Measurements from ENCODE around the gene IQGAP2. TPM values are rescaled to one million over a fixed set of nuclear protein-coding genes. Genes with fewer than 3 reads are reported as not detected.
"Not testable (repeated sequence)": the region's sequence is repeated elsewhere in the genome, so short reads cannot be mapped to it uniquely, and the experiment has no call there.

IQGAP2 gene
- polyA plus RNA-seq, 1 donor = 29.2 TPM

GRCh38 chr5:76542241-76542640 is 139.2 kb downstream of the IQGAP2 start:
- Histone ChIP-seq H3K4me3 (ENCODE audit: low read length) (no peak overlapping the region), H3K36me3 (ENCODE audit: control insufficient read depth, insufficient read depth, low read length) (no peaks in the 10 kb centered on the region), H3K4me1 (ENCODE audit: control insufficient read depth, insufficient read depth, low read length) (peaks cover 12% of the 10 kb centered on the region), H3K9me3 (ENCODE audit: control insufficient read depth, low read depth, low read length) (no peaks in the 10 kb centered on the region), H3K27me3 (ENCODE audit: control insufficient read depth, insufficient read depth, low read length) (no peaks in the 10 kb centered on the region), H3K27ac (ENCODE audit: low read length) (no peak overlapping the region)
- DNase-seq = no peak
- 58% methylated on average over 2 of the region's 6 CpGs for WGBS (ENCODE audit: insufficient coverage, low lambda C conversion rate)

DNA sequence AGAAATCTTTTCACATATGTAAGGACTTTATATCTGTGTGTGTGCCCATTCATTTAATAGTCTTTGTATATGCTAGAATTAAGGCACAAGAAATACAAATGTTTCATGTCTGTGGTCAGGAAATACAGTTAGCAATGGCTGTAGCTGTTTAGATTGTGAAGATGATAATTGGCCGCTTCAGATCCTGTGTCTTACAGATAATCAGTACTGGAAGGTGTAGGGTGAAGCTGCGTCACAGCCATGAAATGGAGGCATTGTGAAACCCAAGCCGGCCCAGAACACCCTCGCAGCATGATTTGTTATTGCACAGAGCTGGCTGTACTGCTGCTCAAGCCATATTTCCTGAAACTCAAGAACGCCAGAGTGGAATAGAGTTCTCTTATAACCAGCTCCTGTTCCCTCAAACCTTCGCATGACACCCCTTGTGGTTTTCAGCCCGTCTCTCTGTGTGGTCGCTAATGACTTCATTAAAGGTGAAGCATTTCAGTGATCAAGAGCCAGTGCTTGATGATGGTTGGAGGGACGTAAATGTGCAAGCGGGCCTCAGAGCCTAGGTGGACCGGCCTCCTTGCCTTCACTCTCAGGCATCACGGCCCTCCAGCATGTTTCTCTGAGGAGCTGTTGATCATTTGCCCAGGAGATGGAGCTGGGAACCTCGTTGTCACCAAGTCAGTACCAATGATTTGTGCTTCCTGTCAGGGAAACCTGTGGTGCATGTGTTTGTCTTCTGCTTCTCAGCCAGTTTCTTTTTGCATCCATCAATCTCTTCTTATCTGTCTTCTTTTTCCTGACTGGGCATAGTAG is 140.0 kb downstream of the IQGAP2 start:
- no CpG with 5 or more reads among the region's 13 CpGs for WGBS (ENCODE audit: insufficient coverage, low lambda C conversion rate)
- no peak for DNase-seq
- Histone ChIP-seq H3K9me3 (ENCODE audit: control insufficient read depth, low read depth, low read length) (no peaks in the 10 kb centered on the region), H3K4me1 (ENCODE audit: control insufficient read depth, insufficient read depth, low read length) (peaks cover 6% of the 10 kb centered on the region), H3K36me3 (ENCODE audit: control insufficient read depth, insufficient read depth, low read length) (no peaks in the 10 kb centered on the region), H3K4me3 (ENCODE audit: low read length) (no peak overlapping the region), H3K27ac (ENCODE audit: low read length) (no peak overlapping the region), H3K27me3 (ENCODE audit: control insufficient read depth, insufficient read depth, low read length) (no peaks in the 10 kb centered on the region)

DNA sequence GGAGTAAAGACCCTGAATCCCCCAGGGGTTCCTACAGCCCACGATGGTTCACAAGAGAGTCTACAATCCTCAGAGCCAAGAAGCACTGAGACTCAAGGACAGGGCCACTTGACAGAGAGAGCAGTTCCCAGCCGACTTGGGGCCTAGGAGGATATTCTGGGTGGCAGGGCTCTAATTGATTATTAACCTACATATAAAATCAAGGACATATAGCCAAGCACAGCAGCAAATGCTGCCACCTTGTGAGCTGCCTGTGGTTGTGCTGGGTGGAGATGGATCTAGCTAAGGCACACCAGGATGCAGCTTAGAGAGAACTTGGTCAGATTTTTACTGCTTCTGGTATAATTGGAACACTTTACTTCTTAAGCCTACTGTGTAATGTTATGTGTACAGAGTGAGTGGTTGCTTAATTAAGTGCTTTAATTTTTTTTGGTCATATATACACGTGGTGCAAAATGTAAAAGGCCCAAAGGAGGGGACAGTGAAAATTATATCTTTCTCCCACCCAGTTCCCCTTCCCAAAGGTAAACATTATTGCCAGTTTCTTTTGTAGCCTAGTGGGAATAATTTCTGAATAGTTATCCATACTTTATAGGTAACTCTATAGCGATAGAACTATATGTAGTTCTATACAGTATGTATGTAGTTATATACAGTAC is 141.3 kb downstream of the IQGAP2 start:
- peak; percentile 72 to 74 for DNase-seq
- H3K4me1 ChIP-seq (ENCODE audit: control insufficient read depth, insufficient read depth, low read length) = peaks cover 6% of the 10 kb centered on the region
- H3K4me3 ChIP-seq (ENCODE audit: low read length) = no peak overlapping the region
- no peak overlapping the region for H3K27ac ChIP-seq (ENCODE audit: low read length)
- no peaks in the 10 kb centered on the region for H3K27me3 ChIP-seq (ENCODE audit: control insufficient read depth, insufficient read depth, low read length)
- no peaks in the 10 kb centered on the region for H3K9me3 ChIP-seq (ENCODE audit: control insufficient read depth, low read depth, low read length)
- 100% methylated on average over 1 of the region's 4 CpGs for WGBS (ENCODE audit: insufficient coverage, low lambda C conversion rate)
- no peaks in the 10 kb centered on the region for H3K36me3 ChIP-seq (ENCODE audit: control insufficient read depth, insufficient read depth, low read length)

DNA sequence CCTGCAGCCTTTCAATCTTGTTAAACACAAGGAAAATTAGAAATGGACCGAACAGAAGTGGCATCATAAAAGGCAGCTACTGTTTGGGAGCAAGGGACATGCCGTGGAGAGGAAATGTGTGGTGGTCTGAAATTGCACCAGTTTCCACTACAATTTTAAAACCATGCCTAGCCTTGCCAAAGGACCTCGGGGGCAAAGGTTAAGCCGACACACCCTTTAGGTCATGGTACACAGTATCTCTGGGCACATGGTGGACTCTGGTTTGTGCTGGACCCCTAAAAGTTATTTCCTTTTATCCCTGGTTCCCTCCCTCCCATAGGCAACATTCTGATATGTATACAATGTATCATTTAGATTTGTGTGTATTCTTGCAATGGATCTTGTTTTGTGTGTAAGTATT is 142.1 kb downstream of the IQGAP2 start:
- no CpG with 5 or more reads among the region's 4 CpGs for WGBS (ENCODE audit: insufficient coverage, low lambda C conversion rate)

DNA sequence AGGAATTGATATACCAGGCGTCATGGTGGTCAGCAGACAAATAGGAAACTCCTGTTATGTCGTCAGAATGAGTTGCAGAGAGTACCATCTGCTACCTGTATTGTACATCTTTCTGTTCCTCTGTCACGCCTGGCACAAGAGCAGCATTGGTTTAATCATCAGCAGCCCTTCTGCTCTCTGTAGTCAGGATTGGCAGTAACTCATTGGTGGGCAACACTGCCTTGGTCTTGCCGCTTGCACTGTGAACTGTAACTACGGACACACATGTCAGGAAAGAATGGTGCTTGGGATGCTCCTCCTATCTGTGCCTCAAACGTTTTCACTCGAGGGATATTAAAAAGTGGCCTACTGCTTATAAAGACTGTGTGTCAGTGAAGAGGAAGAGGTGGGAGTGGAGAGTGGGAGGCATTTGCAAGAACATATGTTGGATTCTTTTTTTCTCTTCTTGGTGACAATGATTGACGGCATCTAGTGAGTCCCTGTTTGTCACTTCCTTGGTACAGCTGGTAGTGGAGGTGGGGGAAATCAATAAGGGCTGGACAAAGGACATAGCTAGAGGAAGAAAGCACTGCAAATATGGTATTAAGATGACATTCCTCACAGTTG is 143.5 kb downstream of the IQGAP2 start:
- no peak for DNase-seq
- peaks cover 4% of the 10 kb centered on the region for H3K9me3 ChIP-seq (ENCODE audit: control insufficient read depth, low read depth, low read length)
- H3K36me3 ChIP-seq (ENCODE audit: control insufficient read depth, insufficient read depth, low read length) = no peaks in the 10 kb centered on the region
- peaks cover 6% of the 10 kb centered on the region for H3K4me1 ChIP-seq (ENCODE audit: control insufficient read depth, insufficient read depth, low read length)
- no peaks in the 10 kb centered on the region for H3K27me3 ChIP-seq (ENCODE audit: control insufficient read depth, insufficient read depth, low read length)
- no peak overlapping the region for H3K4me3 ChIP-seq (ENCODE audit: low read length)
- 60% methylated on average over 1 of the region's 8 CpGs for WGBS (ENCODE audit: insufficient coverage, low lambda C conversion rate)
- no peak overlapping the region for H3K27ac ChIP-seq (ENCODE audit: low read length)

More for the DNA sequence above, 142.1 kb downstream of the IQGAP2 start:
- Histone ChIP-seq H3K4me3 (ENCODE audit: low read length) (no peak overlapping the region), H3K36me3 (ENCODE audit: control insufficient read depth, insufficient read depth, low read length) (no peaks in the 10 kb centered on the region), H3K27ac (ENCODE audit: low read length) (no peak overlapping the region), H3K9me3 (ENCODE audit: control insufficient read depth, low read depth, low read length) (no peaks in the 10 kb centered on the region), H3K27me3 (ENCODE audit: control insufficient read depth, insufficient read depth, low read length) (no peaks in the 10 kb centered on the region), H3K4me1 (ENCODE audit: control insufficient read depth, insufficient read depth, low read length) (peaks cover 6% of the 10 kb centered on the region)
- DNase-seq = no peak

DNA sequence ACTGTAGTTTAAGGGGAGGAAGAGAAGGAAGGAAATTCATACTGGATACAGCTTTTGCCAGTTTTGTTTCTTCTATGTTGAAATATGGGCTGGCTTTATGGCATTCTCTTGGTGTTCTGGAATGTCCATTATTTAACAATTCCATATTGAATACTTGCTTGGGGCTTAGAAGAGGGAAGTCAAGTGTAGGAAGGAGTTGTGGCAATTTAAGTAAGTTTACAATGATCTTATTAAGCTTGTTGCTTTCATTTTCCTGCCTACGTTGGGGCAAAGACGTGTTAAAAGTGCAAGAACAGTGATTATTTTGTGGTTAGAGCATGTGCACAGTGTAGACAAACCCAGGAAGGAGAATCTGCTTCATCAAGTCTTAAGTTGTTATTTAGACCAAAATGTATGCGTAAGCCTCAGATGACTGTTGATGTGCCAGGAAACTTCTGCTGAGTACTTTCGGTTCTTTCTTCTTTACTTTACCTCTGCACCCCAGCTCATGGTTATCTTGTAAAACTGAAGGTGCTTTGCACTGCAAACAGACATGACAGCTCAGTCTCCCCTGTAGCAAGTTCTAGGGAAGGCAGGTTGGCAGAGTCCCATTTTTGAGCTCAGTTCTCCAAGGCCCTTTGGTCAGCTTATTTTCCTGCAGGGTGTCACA is 144.3 kb downstream of the IQGAP2 start:
- H3K4me3 ChIP-seq (ENCODE audit: low read length) = no peak overlapping the region
- WGBS (ENCODE audit: insufficient coverage, low lambda C conversion rate) = 14% methylated on average over 2 of the region's 4 CpGs
- peaks cover 4% of the 10 kb centered on the region for H3K9me3 ChIP-seq (ENCODE audit: control insufficient read depth, low read depth, low read length)
- DNase-seq = peak; percentile 32 to 49
- H3K36me3 ChIP-seq (ENCODE audit: control insufficient read depth, insufficient read depth, low read length) = no peaks in the 10 kb centered on the region
- peaks cover 6% of the 10 kb centered on the region for H3K4me1 ChIP-seq (ENCODE audit: control insufficient read depth, insufficient read depth, low read length)
- no peaks in the 10 kb centered on the region for H3K27me3 ChIP-seq (ENCODE audit: control insufficient read depth, insufficient read depth, low read length)
- no peak overlapping the region for H3K27ac ChIP-seq (ENCODE audit: low read length)

DNA sequence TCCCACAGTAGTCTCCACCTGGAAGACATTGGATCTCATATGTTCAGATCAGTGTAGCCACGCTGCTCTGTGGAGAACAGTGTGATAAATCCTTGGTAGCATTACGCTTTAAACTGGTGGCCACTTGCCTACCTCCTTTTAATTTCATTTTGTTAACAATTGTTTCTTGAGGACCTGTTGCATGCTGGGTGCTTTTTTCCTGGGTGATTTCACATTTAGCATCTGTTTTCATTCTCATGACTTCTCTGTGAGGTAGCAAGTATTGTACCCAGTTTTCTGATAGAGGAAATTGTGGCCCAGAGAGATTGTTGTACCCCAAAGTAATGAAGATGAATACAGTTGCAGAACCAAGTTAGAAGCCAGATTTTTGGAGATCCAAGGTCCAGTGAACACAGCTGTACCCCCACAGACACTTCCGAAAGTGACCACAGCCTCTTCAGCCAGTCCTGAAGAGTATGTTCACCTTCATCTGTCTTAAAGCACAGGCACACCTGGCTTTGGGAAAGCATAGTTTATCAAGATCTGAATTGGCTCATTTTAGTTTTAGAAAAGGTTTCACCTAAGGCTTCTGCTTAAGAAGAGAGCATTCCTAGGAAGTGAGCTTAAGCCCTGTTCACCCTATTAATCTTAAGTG is 144.9 kb downstream of the IQGAP2 start:
- Histone ChIP-seq H3K4me3 (ENCODE audit: low read length) (no peak overlapping the region), H3K4me1 (ENCODE audit: control insufficient read depth, insufficient read depth, low read length) (peaks cover 6% of the 10 kb centered on the region)
- WGBS (ENCODE audit: insufficient coverage, low lambda C conversion rate) = no CpG with 5 or more reads among the region's 3 CpGs

DNA sequence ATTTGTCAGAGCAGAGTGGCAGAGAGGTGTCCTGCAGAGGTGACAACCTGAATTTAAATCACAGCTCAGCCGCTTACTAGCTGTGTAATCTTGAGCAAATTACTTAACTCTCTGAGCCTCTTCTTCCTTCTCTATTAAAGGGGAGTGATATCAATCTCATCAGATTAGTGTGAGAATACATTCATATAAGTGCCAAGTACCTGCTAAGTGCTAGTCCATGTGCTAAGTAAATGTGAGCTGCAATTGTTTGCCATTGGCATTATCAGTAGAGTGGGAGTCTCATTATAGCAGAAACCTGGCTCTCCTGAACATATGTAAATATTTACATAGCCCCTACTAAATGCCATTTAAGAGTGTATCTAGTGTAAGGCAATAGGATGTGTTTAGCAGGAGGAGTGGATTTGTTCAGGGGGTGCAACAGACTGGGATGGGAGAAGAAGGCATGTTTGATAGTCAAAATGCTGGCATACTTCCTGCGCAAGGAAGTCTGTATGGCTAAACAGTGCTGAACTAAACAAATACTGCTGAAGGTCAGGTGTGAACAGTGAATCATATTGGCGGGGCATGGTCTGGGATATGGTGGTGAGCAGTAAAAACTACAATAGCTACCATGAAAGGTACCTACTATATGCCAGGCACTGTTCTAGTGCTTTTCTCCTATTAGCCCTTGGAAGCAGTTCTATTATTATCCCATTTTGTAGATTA is 145.6 kb downstream of the IQGAP2 start:
- Histone ChIP-seq H3K27ac (ENCODE audit: low read length) (no peak overlapping the region), H3K4me3 (ENCODE audit: low read length) (no peak overlapping the region)
- DNase-seq = no peak

More for the DNA sequence above, 144.9 kb downstream of the IQGAP2 start:
- no peak overlapping the region for H3K27ac ChIP-seq (ENCODE audit: low read length)
- H3K27me3 ChIP-seq (ENCODE audit: control insufficient read depth, insufficient read depth, low read length) = no peaks in the 10 kb centered on the region
- H3K9me3 ChIP-seq (ENCODE audit: control insufficient read depth, low read depth, low read length) = peaks cover 4% of the 10 kb centered on the region
- H3K36me3 ChIP-seq (ENCODE audit: control insufficient read depth, insufficient read depth, low read length) = no peaks in the 10 kb centered on the region
- no peak for DNase-seq

GRCh38 chr5:76550881-76551280 is 147.8 kb downstream of the IQGAP2 start:
- not testable (repeated sequence) for H3K27ac ChIP-seq (ENCODE audit: low read length); H3K9me3 ChIP-seq (ENCODE audit: control insufficient read depth, low read depth, low read length); DNase-seq; H3K4me1 ChIP-seq (ENCODE audit: control insufficient read depth, insufficient read depth, low read length); H3K36me3 ChIP-seq (ENCODE audit: control insufficient read depth, insufficient read depth, low read length); H3K4me3 ChIP-seq (ENCODE audit: low read length); H3K27me3 ChIP-seq (ENCODE audit: control insufficient read depth, insufficient read depth, low read length)
- no CpG with 5 or more reads among the region's 34 CpGs for WGBS (ENCODE audit: insufficient coverage, low lambda C conversion rate)

More for the DNA sequence above, 145.6 kb downstream of the IQGAP2 start:
- Histone ChIP-seq H3K9me3 (ENCODE audit: control insufficient read depth, low read depth, low read length) (peaks cover 4% of the 10 kb centered on the region), H3K4me1 (ENCODE audit: control insufficient read depth, insufficient read depth, low read length) (peaks cover 5% of the 10 kb centered on the region), H3K36me3 (ENCODE audit: control insufficient read depth, insufficient read depth, low read length) (no peaks in the 10 kb centered on the region), H3K27me3 (ENCODE audit: control insufficient read depth, insufficient read depth, low read length) (no peaks in the 10 kb centered on the region)
- 83% methylated on average over 1 of the region's 3 CpGs for whole genome bisulfite sequencing (ENCODE audit: insufficient coverage, low lambda C conversion rate)

Data from large intestine (tissue), 3 donors.